HG02678 (cell line): ENCODE results near the gene SLC25A19.

Source experiments
- ATAC-seq: cut with Tn5 transposase; IDR thresholded peaks from one replicate; pipeline ENCODE4 v1.9.1; 2021; ENCODE audit warnings: mild to moderate bottlenecking, moderate library complexity; ENCODE audit not compliant: unreplicated experiment

The SLC25A19 gene

GRCh38 chr17:75289115-75289831 is at the start of gene SLC25A19:
Gene SLC25A19, minus strand, starts transcription at chr17:75289433. Its CDS starts 2,669 bp downstream, at chr17:75286764.
- ATAC-seq = peak; percentile 91

- ATAC-seq = no peak
Measured at GRCh38 chr17:75338335-75338734, 49.1 kb upstream of the SLC25A19 start.

- no peak for ATAC-seq
Measured at GRCh38 chr17:75335315-75335714, 46.1 kb upstream of the SLC25A19 start.

- ATAC-seq = no peak
Measured at GRCh38 chr17:75334723-75335122, 45.5 kb upstream of the SLC25A19 start.

GRCh38 chr17:75331671-75332070 is 42.4 kb upstream of the SLC25A19 start:
- no peak for ATAC-seq

- ATAC-seq = no peak
Measured at GRCh38 chr17:75327757-75328156, 38.5 kb upstream of the SLC25A19 start.

GRCh38 chr17:75326226-75326848 is 37.1 kb upstream of the SLC25A19 start:
- ATAC-seq = no peak

GRCh38 chr17:75325827-75326225 is 36.6 kb upstream of the SLC25A19 start:
- ATAC-seq = no peak

DNA sequence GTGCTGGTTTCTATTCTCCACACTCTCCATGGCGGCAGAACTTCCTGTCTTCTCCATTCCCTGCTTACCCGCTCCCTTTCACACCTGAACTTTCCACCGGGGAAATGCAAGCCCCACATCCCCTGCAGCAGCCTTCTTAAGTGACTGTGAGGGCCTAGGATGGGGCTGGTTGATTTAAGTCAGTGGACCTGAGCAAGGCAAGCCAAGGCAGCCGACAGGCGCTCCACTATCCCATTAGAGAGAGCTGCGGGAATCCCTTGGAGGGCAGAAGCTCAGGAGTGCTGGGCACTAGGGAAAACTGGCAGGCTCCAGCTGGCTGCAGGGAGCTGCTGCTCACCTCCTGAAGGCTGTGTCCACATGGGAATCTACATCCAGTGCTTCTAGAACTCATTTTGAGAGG is 36.1 kb upstream of the SLC25A19 start:
- no peak for ATAC-seq

- no peak for ATAC-seq
Measured at GRCh38 chr17:75321506-75321905, 32.3 kb upstream of the SLC25A19 start.

DNA sequence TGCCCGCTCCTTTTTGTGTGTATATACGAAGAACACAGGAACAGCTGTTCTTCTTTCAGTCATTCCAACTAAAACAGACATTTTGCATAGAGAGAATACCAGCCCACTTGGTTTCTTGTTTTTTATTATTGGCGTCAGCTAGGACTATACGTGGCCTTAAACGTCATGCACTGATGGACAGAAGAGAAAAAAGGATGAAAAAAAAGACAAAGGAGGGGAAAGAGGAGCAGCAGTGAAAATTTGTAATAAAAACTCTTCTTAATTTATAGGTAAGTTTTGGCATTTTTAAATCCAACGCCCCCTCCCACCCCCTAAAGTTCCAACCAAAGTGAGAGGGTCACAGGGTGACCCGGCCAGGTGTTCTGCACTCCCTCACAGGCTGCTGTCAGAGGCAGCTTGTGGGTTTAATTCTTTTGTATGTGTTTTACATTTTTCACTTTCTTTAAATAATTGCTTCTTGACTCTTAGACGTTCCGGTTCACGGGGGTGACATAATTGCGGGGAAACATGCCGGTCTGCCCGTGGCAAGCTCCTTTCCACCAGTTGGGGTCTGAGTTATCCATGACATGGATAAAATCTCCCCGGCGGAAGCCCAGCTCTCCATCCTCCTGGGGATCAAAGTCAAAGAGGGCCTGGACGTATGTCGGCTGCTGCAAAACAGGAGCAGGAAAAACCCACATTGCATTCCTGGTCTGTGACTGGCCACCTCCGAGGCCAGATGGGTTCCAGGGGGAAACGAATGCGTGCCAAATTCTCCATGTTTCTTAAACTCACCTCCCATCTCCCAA is 30.9 kb upstream of the SLC25A19 start:
- ATAC-seq = peak; percentile 61

- no peak for ATAC-seq
Measured at GRCh38 chr17:75318615-75319222, 29.5 kb upstream of the SLC25A19 start.

GRCh38 chr17:75318211-75318610 is 29.0 kb upstream of the SLC25A19 start:
- no peak for ATAC-seq

DNA sequence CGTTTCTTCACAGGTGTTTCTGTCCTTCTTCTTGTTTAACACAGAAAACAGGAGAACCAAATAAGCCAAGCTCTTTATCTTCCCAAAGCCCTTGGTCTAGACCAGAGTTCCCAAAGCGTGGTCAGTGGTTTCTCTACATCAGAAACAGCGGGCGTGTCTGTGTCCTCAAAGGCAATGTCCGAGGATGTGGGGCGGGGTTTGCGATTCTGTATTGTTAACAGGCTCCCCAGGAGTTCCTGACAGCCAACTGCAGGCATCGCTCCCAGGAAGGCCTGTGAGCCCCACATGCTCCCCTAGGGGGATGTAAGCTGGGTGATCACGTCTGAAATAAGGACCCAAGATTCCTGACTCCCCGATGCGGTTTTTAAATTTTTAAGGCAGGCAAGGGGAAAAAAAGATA is 28.4 kb upstream of the SLC25A19 start:
- no peak for ATAC-seq

GRCh38 chr17:75316253-75316652 is 27.0 kb upstream of the SLC25A19 start:
- no peak for ATAC-seq

GRCh38 chr17:75315541-75316243 is 26.5 kb upstream of the SLC25A19 start:
- ATAC-seq = no peak

- peak; percentile 43 for ATAC-seq
Measured at GRCh38 chr17:75313941-75314551, 24.8 kb upstream of the SLC25A19 start.

- no peak for ATAC-seq
Measured at GRCh38 chr17:75308732-75309629, 19.7 kb upstream of the SLC25A19 start.
